Progenitor cell of endocrine pancreas (in vitro differentiated cells): ENCODE results near the gene QRICH1. TPM values are rescaled to one million over a fixed set of nuclear protein-coding genes. Genes with fewer than 3 reads are reported as not detected.
A peak's percentile ranks its signal among the peaks of the same experiment; 100 is the strongest.

ENCODE experiments used
- DNase-seq: peaks from one replicate; pipeline ENCODE4 v3.0.0; 2021; ENCODE audit warnings: low spot score; ENCODE audit not compliant: unreplicated experiment
- H3K27ac Mint-ChIP-seq: 2 replicates; pipeline ENCODE4 v1.8.0; 2021; ENCODE audit warnings: mild to moderate bottlenecking, moderate library complexity, mixed read lengths
- H3K27me3 Mint-ChIP-seq: 2 replicates; pipeline ENCODE4 v1.8.0; 2021; ENCODE audit warnings: mixed read lengths
- H3K36me3 Mint-ChIP-seq: 2 replicates; pipeline ENCODE4 v1.8.0; 2022; ENCODE audit warnings: mixed read lengths; ENCODE audit not compliant: insufficient read depth
- H3K4me1 Mint-ChIP-seq: 2 replicates; pipeline ENCODE4 v1.8.0; 2021; ENCODE audit warnings: low read depth, mixed read lengths
- H3K4me3 Mint-ChIP-seq: 2 replicates; pipeline ENCODE4 v1.8.0; 2021; ENCODE audit warnings: low read depth, mild to moderate bottlenecking, moderate library complexity, mixed read lengths
- H3K9me3 Mint-ChIP-seq: 2 replicates; pipeline ENCODE4 v1.8.0; 2021; ENCODE audit warnings: low read depth, mixed read lengths
- total RNA-seq: library from RNA; stranded (reverse); gene quantifications from 2 replicates; pipeline ENCODE4 v1.2.1, GENCODE V29; 2021
- TF ChIP-seq, protein P1 (sequence below): fragments of 200-600 bp; sonication (generic); IDR thresholded peaks from one replicate; pipeline ENCODE4 v1.5.0; 2021; ENCODE audit warnings: antibody characterized with exemption, mild to moderate bottlenecking; ENCODE audit not compliant: unreplicated experiment

Gene QRICH1
- total RNA-seq, 1 donor from 2014 or later: 130 TPM

DNA sequence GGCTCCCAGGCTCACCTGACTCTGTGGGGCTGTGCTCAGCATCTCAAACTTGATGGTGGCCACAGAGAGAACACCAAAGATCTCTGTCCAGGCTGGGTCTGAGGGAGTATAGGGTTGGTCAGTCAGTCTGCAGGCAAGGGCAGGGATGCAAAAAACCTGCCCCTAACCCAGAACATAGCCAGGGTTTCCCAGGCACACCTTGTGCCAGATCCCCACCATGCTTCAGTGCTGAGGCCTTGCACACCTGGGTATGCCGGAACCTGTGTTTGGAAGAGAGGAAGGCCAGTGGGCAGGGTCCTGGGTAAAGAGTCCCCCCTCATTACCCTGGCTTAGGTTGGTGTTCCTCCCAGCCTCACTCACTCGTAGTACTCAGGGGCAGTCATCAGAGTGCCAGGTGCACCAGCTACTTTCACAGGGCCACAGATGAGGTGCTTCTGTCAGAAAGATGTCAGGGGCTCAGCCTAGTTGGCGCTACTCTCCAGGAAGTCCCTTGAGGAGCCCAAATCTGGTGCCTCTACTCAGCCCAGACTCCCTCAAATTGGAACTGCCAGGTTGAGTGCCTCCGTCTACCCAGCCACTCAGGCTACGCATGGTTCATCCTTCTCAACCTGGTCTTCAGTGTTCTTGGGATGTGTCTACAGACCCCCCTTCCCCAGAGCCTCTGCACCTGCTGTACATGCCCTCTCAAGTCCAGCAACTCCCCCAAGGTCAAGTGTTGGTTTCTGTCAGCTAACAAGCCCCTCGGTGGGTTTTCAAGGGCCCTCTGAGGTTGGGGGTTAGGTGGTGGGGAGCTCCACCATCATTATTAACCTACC, 77.2 kb downstream of the QRICH1 start:
- no peak for DNase-seq
- H3K4me1 Mint-ChIP-seq: peaks cover 16% of the 10 kb centered on the region
- H3K36me3 Mint-ChIP-seq: peaks cover 16% of the 10 kb centered on the region

DNA sequence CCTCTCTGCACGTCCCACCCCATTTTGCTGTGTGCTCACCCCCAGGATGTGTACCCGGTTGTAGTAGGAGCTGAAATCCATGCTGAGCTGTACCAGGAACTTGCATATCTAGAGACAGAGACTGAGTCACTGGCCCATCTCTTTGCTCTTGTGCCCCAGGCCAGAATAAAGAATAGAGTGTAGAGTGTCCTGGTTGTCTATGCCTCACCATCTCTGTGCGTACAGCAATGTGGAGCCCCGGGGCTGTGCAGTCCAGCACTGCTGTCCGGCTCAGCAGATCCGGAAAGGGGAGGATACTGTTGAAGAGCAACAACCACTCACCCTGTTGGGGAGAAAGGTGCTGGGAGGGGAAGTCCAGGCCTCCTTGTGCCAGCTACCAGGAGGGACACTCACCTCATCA, 78.1 kb downstream of the QRICH1 start:
- peaks cover 16% of the 10 kb centered on the region for H3K4me1 Mint-ChIP-seq
- H3K4me3 Mint-ChIP-seq: no peak overlapping the region
- no peak overlapping the region for H3K27ac Mint-ChIP-seq
- TF ChIP-seq, protein P1, sequence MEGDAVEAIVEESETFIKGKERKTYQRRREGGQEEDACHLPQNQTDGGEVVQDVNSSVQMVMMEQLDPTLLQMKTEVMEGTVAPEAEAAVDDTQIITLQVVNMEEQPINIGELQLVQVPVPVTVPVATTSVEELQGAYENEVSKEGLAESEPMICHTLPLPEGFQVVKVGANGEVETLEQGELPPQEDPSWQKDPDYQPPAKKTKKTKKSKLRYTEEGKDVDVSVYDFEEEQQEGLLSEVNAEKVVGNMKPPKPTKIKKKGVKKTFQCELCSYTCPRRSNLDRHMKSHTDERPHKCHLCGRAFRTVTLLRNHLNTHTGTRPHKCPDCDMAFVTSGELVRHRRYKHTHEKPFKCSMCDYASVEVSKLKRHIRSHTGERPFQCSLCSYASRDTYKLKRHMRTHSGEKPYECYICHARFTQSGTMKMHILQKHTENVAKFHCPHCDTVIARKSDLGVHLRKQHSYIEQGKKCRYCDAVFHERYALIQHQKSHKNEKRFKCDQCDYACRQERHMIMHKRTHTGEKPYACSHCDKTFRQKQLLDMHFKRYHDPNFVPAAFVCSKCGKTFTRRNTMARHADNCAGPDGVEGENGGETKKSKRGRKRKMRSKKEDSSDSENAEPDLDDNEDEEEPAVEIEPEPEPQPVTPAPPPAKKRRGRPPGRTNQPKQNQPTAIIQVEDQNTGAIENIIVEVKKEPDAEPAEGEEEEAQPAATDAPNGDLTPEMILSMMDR: no peak
- no peak for DNase-seq
- H3K9me3 Mint-ChIP-seq: no peaks in the 10 kb centered on the region
- H3K27me3 Mint-ChIP-seq: no peaks in the 10 kb centered on the region
- H3K36me3 Mint-ChIP-seq: peaks cover 21% of the 10 kb centered on the region

More for the DNA sequence above, 77.2 kb downstream of the QRICH1 start:
- no peak overlapping the region for H3K27ac Mint-ChIP-seq
- H3K27me3 Mint-ChIP-seq: no peaks in the 10 kb centered on the region
- H3K9me3 Mint-ChIP-seq: no peaks in the 10 kb centered on the region
- H3K4me3 Mint-ChIP-seq: peak overlapping the region; percentile 94
- TF ChIP-seq, protein P1: no peak

DNA sequence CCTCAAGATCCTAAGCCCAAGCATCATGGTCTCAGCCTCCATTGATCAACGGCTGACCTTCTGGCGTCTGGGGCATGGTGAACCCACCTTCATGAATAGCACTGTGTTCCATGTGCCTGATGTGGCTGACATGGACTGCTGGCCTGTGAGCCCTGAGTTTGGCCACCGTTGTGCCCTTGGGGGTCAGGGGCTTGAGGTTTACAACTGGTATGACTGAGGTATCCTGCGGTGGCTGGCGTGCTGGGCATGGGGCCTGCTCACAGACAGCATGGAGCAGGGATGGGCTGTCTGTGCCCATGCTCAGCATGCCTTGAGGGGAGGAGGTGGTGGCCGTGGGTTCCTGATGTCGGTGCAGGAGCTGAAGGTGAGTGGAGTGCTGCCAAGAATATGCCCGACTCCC, 78.8 kb downstream of the QRICH1 start:
- no peaks in the 10 kb centered on the region for H3K9me3 Mint-ChIP-seq
- TF ChIP-seq, protein P1: no peak
- no peak overlapping the region for H3K27ac Mint-ChIP-seq
- no peak for DNase-seq
- peak overlapping the region; percentile 42 for H3K4me3 Mint-ChIP-seq
- no peaks in the 10 kb centered on the region for H3K27me3 Mint-ChIP-seq
- H3K4me1 Mint-ChIP-seq: peaks cover 12% of the 10 kb centered on the region
- H3K36me3 Mint-ChIP-seq: peaks cover 21% of the 10 kb centered on the region

DNA sequence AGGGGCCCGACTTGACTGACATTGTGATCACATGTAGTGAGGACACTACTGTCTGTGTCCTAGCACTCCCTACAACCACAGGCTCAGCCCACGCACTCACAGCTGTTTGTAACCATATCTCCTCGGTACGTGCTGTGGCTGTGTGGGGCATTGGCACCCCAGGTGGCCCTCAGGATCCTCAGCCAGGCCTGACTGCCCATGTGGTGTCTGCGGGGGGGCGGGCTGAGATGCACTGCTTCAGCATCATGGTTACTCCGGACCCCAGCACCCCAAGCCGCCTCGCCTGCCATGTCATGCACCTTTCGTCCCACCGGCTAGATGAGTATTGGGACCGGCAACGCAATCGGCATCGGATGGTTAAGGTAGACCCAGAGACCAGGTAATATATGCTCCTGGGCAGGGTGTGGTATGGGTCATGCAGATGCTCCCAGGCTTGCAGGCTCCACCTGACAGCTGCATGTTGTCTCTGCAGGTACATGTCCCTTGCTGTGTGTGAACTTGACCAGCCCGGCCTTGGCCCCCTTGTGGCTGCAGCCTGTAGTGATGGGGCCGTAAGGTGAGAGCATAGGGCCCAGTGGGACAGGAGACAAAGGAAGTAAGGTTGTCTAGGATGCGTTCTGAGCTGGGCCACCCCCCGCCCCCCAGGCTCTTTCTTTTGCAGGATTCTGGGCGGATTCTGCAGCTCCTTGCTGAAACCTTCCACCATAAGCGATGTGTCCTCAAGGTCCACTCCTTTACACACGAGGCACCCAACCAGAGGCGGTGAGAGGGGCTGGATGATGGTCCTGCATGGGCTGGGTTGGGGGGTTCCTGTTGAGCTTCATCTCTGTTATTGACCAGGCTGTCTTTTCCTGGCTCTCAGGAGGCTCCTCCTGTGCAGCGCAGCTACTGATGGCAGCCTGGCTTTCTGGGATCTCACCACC, 79.9 kb downstream of the QRICH1 start:
- Mint-ChIP-seq H3K4me3 (no peak overlapping the region), H3K36me3 (peaks cover 24% of the 10 kb centered on the region)

More for the DNA sequence above, 79.9 kb downstream of the QRICH1 start:
- Mint-ChIP-seq H3K27ac (no peak overlapping the region), H3K27me3 (no peaks in the 10 kb centered on the region), H3K4me1 (peaks cover 9% of the 10 kb centered on the region), H3K9me3 (no peaks in the 10 kb centered on the region)
- TF ChIP-seq, protein P1: peak; percentile 68
- peak; percentile 56 for DNase-seq
